ENCODE results near the gene HYDIN. TPM values are rescaled to one million over a fixed set of nuclear protein-coding genes. Genes with fewer than 3 reads are reported as not detected.

Gene HYDIN
- polyA plus RNA-seq, 1 of the 3 experiments (the other 2 are of a cell fraction) = 0.33 TPM

- ChIA-PET CTCF (interaction anchor here (2.7 to 9.6 kb wide), 8 partner anchors 10 to 114 kb away, joined by 12 to 181 read pairs (median 41); partner anchors contain the start of gene MTSS2), POLR2A (no interaction called here)
- Histone ChIP-seq H2AFZ (ENCODE audit: low read depth) (no peak overlapping the region), H3K4me2 (no peak overlapping the region), H3K79me2 (ENCODE audit: insufficient read depth) (no peaks in the 10 kb centered on the region), H3K36me3 (replicated peaks in 1 of 2; ENCODE audit: control insufficient read depth in 1 of 2, insufficient read depth in 2 of 2, low read length in 1 of 2) (peaks cover 24 to 29% of the 10 kb centered on the region in 2 experiments), H3K9me2 (no peaks in the 10 kb centered on the region), H3K9me3 (no peaks in the 10 kb centered on the region), H3K4me1 (ENCODE audit: control insufficient read depth in 1 of 2, insufficient read depth in 2 of 2, low read depth in 1 of 2, low read length in 1 of 2) (peaks cover 0 to 3% of the 10 kb centered on the region in 2 experiments; a peak in 1 of 4 replicates), H3K4me3 (ENCODE audit: low read depth in 2 of 2, low read length in 1 of 2) (no peak overlapping the region), H4K20me1 (ENCODE audit: insufficient read depth) (no peaks in the 10 kb centered on the region), H3K9ac (no peak overlapping the region), H3K27ac (ENCODE audit: low read depth in 2 of 2, low read length in 1 of 2) (no peak overlapping the region), H3K27me3 (ENCODE audit: insufficient read depth) (no peaks in the 10 kb centered on the region), H3F3A (replicated peaks; ENCODE audit: insufficient read depth) (peaks cover 5% of the 10 kb centered on the region)
- WGBS (ENCODE audit: low lambda C conversion rate) = 93% methylated on average over 6 of the region's 8 CpGs
- TF ChIP-seq RFX5 (IDR thresholded peaks at IDR 0.05; ENCODE audit: low read length) = no peak
- TF ChIP-seq TEAD4 (IDR thresholded peaks at IDR 0.05; ENCODE audit: borderline replicate concordance, insufficient read depth) = no peak
- TF ChIP-seq, protein P1, sequence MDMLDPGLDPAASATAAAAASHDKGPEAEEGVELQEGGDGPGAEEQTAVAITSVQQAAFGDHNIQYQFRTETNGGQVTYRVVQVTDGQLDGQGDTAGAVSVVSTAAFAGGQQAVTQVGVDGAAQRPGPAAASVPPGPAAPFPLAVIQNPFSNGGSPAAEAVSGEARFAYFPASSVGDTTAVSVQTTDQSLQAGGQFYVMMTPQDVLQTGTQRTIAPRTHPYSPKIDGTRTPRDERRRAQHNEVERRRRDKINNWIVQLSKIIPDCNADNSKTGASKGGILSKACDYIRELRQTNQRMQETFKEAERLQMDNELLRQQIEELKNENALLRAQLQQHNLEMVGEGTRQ (IDR thresholded peaks at IDR 0.05; ENCODE audit: borderline replicate concordance, low read depth, low read length) = no peak
- TF ChIP-seq NRF1 (IDR thresholded peaks at IDR 0.05; ENCODE audit: low read depth, low read length) = no peak
- TF ChIP-seq, protein P2, sequence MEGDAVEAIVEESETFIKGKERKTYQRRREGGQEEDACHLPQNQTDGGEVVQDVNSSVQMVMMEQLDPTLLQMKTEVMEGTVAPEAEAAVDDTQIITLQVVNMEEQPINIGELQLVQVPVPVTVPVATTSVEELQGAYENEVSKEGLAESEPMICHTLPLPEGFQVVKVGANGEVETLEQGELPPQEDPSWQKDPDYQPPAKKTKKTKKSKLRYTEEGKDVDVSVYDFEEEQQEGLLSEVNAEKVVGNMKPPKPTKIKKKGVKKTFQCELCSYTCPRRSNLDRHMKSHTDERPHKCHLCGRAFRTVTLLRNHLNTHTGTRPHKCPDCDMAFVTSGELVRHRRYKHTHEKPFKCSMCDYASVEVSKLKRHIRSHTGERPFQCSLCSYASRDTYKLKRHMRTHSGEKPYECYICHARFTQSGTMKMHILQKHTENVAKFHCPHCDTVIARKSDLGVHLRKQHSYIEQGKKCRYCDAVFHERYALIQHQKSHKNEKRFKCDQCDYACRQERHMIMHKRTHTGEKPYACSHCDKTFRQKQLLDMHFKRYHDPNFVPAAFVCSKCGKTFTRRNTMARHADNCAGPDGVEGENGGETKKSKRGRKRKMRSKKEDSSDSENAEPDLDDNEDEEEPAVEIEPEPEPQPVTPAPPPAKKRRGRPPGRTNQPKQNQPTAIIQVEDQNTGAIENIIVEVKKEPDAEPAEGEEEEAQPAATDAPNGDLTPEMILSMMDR (IDR thresholded peaks at IDR 0.05) = no peak
- no peak for TF ChIP-seq PBX3 (IDR thresholded peaks at IDR 0.05)
- TF ChIP-seq GATA2 (CRISPR knock-in tag; IDR thresholded peaks at IDR 0.05) = no peak
- no peak for TF ChIP-seq EP300 (IDR thresholded peaks at IDR 0.05; ENCODE audit: borderline replicate concordance in 1 of 2, low read depth in 1 of 2, low read length in 1 of 2)
- no peak for TF ChIP-seq EZH2phosphoT487 (IDR thresholded peaks at IDR 0.05; ENCODE audit: borderline replicate concordance, low read depth)
- TF ChIP-seq, protein P3, sequence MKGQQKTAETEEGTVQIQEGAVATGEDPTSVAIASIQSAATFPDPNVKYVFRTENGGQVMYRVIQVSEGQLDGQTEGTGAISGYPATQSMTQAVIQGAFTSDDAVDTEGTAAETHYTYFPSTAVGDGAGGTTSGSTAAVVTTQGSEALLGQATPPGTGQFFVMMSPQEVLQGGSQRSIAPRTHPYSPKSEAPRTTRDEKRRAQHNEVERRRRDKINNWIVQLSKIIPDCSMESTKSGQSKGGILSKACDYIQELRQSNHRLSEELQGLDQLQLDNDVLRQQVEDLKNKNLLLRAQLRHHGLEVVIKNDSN (IDR thresholded peaks at IDR 0.05; ENCODE audit: borderline replicate concordance, low read depth) = no peak
- no peak for TF ChIP-seq REST (IDR thresholded peaks at IDR 0.05; ENCODE audit: low read depth, low read length)
- TF ChIP-seq IRF3 (IDR thresholded peaks at IDR 0.05; ENCODE audit: low read depth, low read length) = no peak
- DNase-seq = no peak
Observed at GRCh38 chr16:70769131-70769530, 461.4 kb downstream of the HYDIN start.
